ENCODE results near the gene MNAT1. TPM values are rescaled to one million over a fixed set of nuclear protein-coding genes. Genes with fewer than 3 reads are reported as not detected.

Gene MNAT1
- total RNA-seq, 2 experiments from 2014 or later, result 41.6 to 44.1 TPM

DNA sequence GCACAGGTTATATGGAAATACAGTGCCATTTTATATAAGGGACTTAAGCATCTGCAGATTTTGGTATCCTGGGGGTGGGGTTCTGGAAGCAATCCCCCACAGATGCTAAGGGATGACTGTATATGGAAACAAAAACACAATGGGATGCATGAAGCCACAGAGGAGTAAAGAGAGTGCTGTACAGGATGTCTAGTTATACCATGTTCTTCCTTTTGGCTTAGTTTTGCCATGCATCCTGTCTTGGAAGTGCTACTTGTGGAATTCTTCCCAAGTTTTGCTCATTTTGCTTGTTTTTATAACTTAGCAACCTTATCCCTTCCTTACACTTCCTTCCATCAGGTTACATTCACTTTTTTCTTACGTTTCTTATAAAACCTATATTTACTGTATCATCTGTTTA is 190.7 kb downstream of the MNAT1 start:
- Mint-ChIP-seq H3K27me3 (no peaks in the 10 kb centered on the region), H3K9me3 (no peaks in the 10 kb centered on the region), H3K4me3 (no peak overlapping the region), H3K4me1 (ENCODE audit: low read depth) (peaks cover 7% of the 10 kb centered on the region), H3K36me3 (ENCODE audit: low read depth) (no peaks in the 10 kb centered on the region), H3K27ac (no peak overlapping the region)
- ChIA-PET CTCF (no interaction called here), POLR2A (no interaction called here)
- ATAC-seq (no peak), DNase-seq (no peak)
- no peak for TF ChIP-seq CTCF (IDR thresholded peaks at IDR 0.05)
- intact Hi-C loops (cut with micrococcal nuclease), result no loop called here

- Mint-ChIP-seq H3K36me3 (ENCODE audit: low read depth) (no peaks in the 10 kb centered on the region), H3K4me1 (ENCODE audit: low read depth) (peaks cover 7% of the 10 kb centered on the region), H3K27ac (no peak overlapping the region), H3K9me3 (no peaks in the 10 kb centered on the region), H3K27me3 (no peaks in the 10 kb centered on the region), H3K4me3 (no peak overlapping the region)
- ChIA-PET CTCF (no interaction called here), POLR2A (no interaction called here)
- intact Hi-C loops (cut with micrococcal nuclease), result no loop called here
- TF ChIP-seq CTCF (IDR thresholded peaks at IDR 0.05), result no peak
- no peak for ATAC-seq
- DNase-seq, result no peak
Measured at GRCh38 chr14:60926002-60926401, 191.4 kb downstream of the MNAT1 start.

GRCh38 chr14:60931218-60931617 is 196.7 kb downstream of the MNAT1 start:
- DNase-seq, result no peak
- H3K4me3 Mint-ChIP-seq, result no peak overlapping the region
- TF ChIP-seq CTCF (IDR thresholded peaks at IDR 0.05), result no peak
- ATAC-seq, result no peak
- peaks cover 4% of the 10 kb centered on the region for H3K36me3 Mint-ChIP-seq (ENCODE audit: low read depth)
- ChIA-PET POLR2A (no interaction called here), CTCF (interaction anchor here (0.6 kb wide), 1 partner anchor 11 kb away, joined by 3 read pairs; no protein-coding TSS in a partner anchor)
- no peak overlapping the region for H3K27ac Mint-ChIP-seq
- no peaks in the 10 kb centered on the region for H3K9me3 Mint-ChIP-seq
- H3K27me3 Mint-ChIP-seq, result no peaks in the 10 kb centered on the region
- intact Hi-C loops (cut with micrococcal nuclease), result no loop called here
- no peaks in the 10 kb centered on the region for H3K4me1 Mint-ChIP-seq (ENCODE audit: low read depth)

GRCh38 chr14:60933920-60934655 is 199.5 kb downstream of the MNAT1 start:
- ChIA-PET POLR2A (no interaction called here), CTCF (no interaction called here)
- Mint-ChIP-seq H3K4me1 (ENCODE audit: low read depth) (no peaks in the 10 kb centered on the region), H3K4me3 (no peak overlapping the region), H3K27me3 (no peaks in the 10 kb centered on the region), H3K9me3 (no peaks in the 10 kb centered on the region), H3K36me3 (ENCODE audit: low read depth) (peaks cover 4% of the 10 kb centered on the region), H3K27ac (no peak overlapping the region)
- DNase-seq (no peak), ATAC-seq (no peak)
- TF ChIP-seq CTCF (IDR thresholded peaks at IDR 0.05), result no peak
- intact Hi-C loops (cut with micrococcal nuclease), result no loop called here

DNA sequence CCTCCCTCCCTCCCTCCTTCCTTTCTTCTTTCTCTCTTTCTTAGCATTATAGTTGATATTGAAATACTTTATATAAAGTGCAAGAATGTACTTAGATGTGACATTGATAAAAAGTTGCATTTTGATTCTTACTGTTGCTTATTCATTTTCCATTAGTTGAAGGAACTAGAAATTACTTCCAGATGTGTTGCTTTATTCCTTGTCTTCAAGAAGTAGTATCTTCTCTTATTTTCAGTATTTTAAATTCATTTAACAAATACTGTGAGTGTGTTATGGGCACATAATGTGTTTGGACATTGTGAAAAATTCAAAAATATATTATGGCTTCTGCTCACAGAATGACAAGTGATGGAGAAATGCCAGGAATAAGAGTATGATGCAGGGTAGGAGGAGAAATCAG is 200.8 kb downstream of the MNAT1 start:
- peaks cover 4% of the 10 kb centered on the region for H3K36me3 Mint-ChIP-seq (ENCODE audit: low read depth)
- no peak overlapping the region for H3K27ac Mint-ChIP-seq
- no peak overlapping the region for H3K4me3 Mint-ChIP-seq
- no peaks in the 10 kb centered on the region for H3K4me1 Mint-ChIP-seq (ENCODE audit: low read depth)
- no peaks in the 10 kb centered on the region for H3K9me3 Mint-ChIP-seq
- intact Hi-C loops (cut with micrococcal nuclease), result no loop called here
- CTCF ChIA-PET, result no interaction called here
- POLR2A ChIA-PET, result no interaction called here
- no peaks in the 10 kb centered on the region for H3K27me3 Mint-ChIP-seq
- no peak for TF ChIP-seq CTCF (IDR thresholded peaks at IDR 0.05)
- no peak for DNase-seq
- ATAC-seq, result no peak

All from activated CD8-positive, alpha-beta T cell treated with anti-CD3 and anti-CD28 coated beads for 36 hours (primary cell).